ENCODE data around the gene CRTC3.
A peak's percentile ranks its signal among the peaks of the same experiment; 100 is the strongest.
"Not testable (repeated sequence)": the region's sequence is repeated elsewhere in the genome, so short reads cannot be mapped to it uniquely, and the experiment has no call there.

CRTC3 gene

DNA sequence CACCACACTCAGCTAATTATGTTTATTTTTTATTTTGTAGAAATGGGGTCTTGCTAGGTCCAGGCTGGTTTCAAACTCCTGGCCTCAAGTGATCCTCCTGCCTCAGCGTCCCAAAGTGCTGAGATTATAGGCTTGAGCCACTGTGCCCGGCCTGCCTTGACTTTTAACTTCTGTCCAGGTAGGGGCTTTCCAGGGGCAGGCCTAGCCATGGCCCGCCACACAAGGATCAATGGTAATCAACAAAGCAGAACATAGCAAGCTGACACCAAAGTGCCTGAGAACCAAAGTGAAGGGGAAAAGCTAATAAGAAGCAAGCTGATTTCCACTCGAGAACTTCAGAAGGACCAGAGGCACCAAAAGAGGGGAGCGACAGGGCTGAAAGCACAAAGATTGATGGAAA lies 9.4 kb upstream of the CRTC3 start:
- Histone ChIP-seq H3K4me1 (ENCODE audit: control insufficient read depth, insufficient read depth, low read length) (no peaks in the 10 kb centered on the region), H3K9ac (ENCODE audit: low read length) (no peak overlapping the region), H3K27ac (ENCODE audit: low read depth, low read length) (no peak overlapping the region), H3K27me3 (ENCODE audit: control insufficient read depth, insufficient read depth, low read length) (no peaks in the 10 kb centered on the region), H3K36me3 (ENCODE audit: control insufficient read depth, insufficient read depth, low read length) (no peaks in the 10 kb centered on the region), H3K9me3 (ENCODE audit: control insufficient read depth, insufficient read depth, low read depth, low read length) (no peaks in the 10 kb centered on the region), H3K4me3 (ENCODE audit: low read depth, low read length) (no peak overlapping the region)

- peaks cover 1% of the 10 kb centered on the region for H3K27me3 ChIP-seq (ENCODE audit: control insufficient read depth, insufficient read depth, low read length)
- H3K4me1 ChIP-seq (ENCODE audit: control insufficient read depth, insufficient read depth, low read length): no peaks in the 10 kb centered on the region
- H3K9me3 ChIP-seq (ENCODE audit: control insufficient read depth, insufficient read depth, low read depth, low read length): no peaks in the 10 kb centered on the region
- H3K27ac ChIP-seq (ENCODE audit: low read depth, low read length): no peak overlapping the region
- H3K4me3 ChIP-seq (ENCODE audit: low read depth, low read length): no peak overlapping the region
- H3K9ac ChIP-seq (ENCODE audit: low read length): no peak overlapping the region
- no peaks in the 10 kb centered on the region for H3K36me3 ChIP-seq (ENCODE audit: control insufficient read depth, insufficient read depth, low read length)
These were observed 6.3 kb upstream of the CRTC3 start for GRCh38 chr15:90523373-90523772.

GRCh38 chr15:90524018-90524803 lies 5.5 kb upstream of the CRTC3 start:
- not testable (repeated sequence) for H3K4me3 ChIP-seq (ENCODE audit: low read depth, low read length); H3K4me1 ChIP-seq (ENCODE audit: control insufficient read depth, insufficient read depth, low read length); H3K36me3 ChIP-seq (ENCODE audit: control insufficient read depth, insufficient read depth, low read length)

DNA sequence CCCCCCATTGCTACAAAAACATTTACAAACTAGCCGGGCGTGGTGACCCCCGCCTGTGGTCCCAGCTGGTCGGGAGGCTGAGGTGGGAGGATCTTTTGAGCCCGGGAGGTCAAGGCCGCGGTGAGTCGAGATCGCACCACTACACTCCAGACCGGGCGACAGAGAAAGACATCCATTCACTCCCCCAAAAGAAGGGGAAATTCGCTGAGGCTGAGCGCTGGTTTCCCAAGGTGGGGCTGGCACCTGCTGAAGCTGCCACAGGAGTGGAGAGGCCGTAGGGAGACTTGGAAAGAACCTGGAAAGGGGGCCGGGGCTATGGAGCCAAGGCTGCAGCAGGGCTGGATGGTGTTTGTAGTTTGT lies 732 bp upstream of the CRTC3 start:
- H3K4me1 ChIP-seq (ENCODE audit: control insufficient read depth, insufficient read depth, low read length): peaks cover 4% of the 10 kb centered on the region
- no peak overlapping the region for H3K9ac ChIP-seq (ENCODE audit: low read length)
- no peak overlapping the region for H3K27ac ChIP-seq (ENCODE audit: low read depth, low read length)
- no peaks in the 10 kb centered on the region for H3K36me3 ChIP-seq (ENCODE audit: control insufficient read depth, insufficient read depth, low read length)
- peaks cover 42% of the 10 kb centered on the region for H3K27me3 ChIP-seq (ENCODE audit: control insufficient read depth, insufficient read depth, low read length)
- H3K9me3 ChIP-seq (ENCODE audit: control insufficient read depth, insufficient read depth, low read depth, low read length): no peaks in the 10 kb centered on the region
- H3K4me3 ChIP-seq (ENCODE audit: low read depth, low read length): peak overlapping the region; percentile 68

More at GRCh38 chr15:90524018-90524803, 5.5 kb upstream of the CRTC3 start:
- not testable (repeated sequence) for H3K9ac ChIP-seq (ENCODE audit: low read length); H3K27me3 ChIP-seq (ENCODE audit: control insufficient read depth, insufficient read depth, low read length); H3K9me3 ChIP-seq (ENCODE audit: control insufficient read depth, insufficient read depth, low read depth, low read length); H3K27ac ChIP-seq (ENCODE audit: low read depth, low read length)

- peaks cover 42% of the 10 kb centered on the region for H3K27me3 ChIP-seq (ENCODE audit: control insufficient read depth, insufficient read depth, low read length)
- peak overlapping the region; percentile 45 for H3K9ac ChIP-seq (ENCODE audit: low read length)
- peaks cover 4% of the 10 kb centered on the region for H3K4me1 ChIP-seq (ENCODE audit: control insufficient read depth, insufficient read depth, low read length)
- peak overlapping the region; percentile 68 for H3K4me3 ChIP-seq (ENCODE audit: low read depth, low read length)
- H3K9me3 ChIP-seq (ENCODE audit: control insufficient read depth, insufficient read depth, low read depth, low read length): no peaks in the 10 kb centered on the region
- H3K27ac ChIP-seq (ENCODE audit: low read depth, low read length): no peak overlapping the region
- no peaks in the 10 kb centered on the region for H3K36me3 ChIP-seq (ENCODE audit: control insufficient read depth, insufficient read depth, low read length)
These were observed 728 bp downstream of the CRTC3 start for GRCh38 chr15:90530250-90531051.

- no peak overlapping the region for H3K27ac ChIP-seq (ENCODE audit: low read depth, low read length)
- no peak overlapping the region for H3K9ac ChIP-seq (ENCODE audit: low read length)
- H3K4me3 ChIP-seq (ENCODE audit: low read depth, low read length): peak overlapping the region; percentile 68
- H3K36me3 ChIP-seq (ENCODE audit: control insufficient read depth, insufficient read depth, low read length): no peaks in the 10 kb centered on the region
- peaks cover 4% of the 10 kb centered on the region for H3K4me1 ChIP-seq (ENCODE audit: control insufficient read depth, insufficient read depth, low read length)
- H3K27me3 ChIP-seq (ENCODE audit: control insufficient read depth, insufficient read depth, low read length): peaks cover 42% of the 10 kb centered on the region
- no peaks in the 10 kb centered on the region for H3K9me3 ChIP-seq (ENCODE audit: control insufficient read depth, insufficient read depth, low read depth, low read length)
These were observed 1.4 kb downstream of the CRTC3 start for GRCh38 chr15:90531147-90531546.

- Histone ChIP-seq H3K4me1 (ENCODE audit: control insufficient read depth, insufficient read depth, low read length) (peaks cover 6% of the 10 kb centered on the region; the same call in 1 of the 2 replicates), H3K4me3 (ENCODE audit: low read depth, low read length) (no peak overlapping the region), H3K9ac (ENCODE audit: low read length) (no peak overlapping the region), H3K27me3 (ENCODE audit: control insufficient read depth, insufficient read depth, low read length) (peaks cover 24% of the 10 kb centered on the region), H3K36me3 (ENCODE audit: control insufficient read depth, insufficient read depth, low read length) (no peaks in the 10 kb centered on the region), H3K9me3 (ENCODE audit: control insufficient read depth, insufficient read depth, low read depth, low read length) (no peaks in the 10 kb centered on the region), H3K27ac (ENCODE audit: low read depth, low read length) (no peak overlapping the region)
These were observed 5.5 kb downstream of the CRTC3 start for GRCh38 chr15:90535254-90535653.

GRCh38 chr15:90539789-90540188 lies 10.1 kb downstream of the CRTC3 start:
- Histone ChIP-seq H3K4me1 (ENCODE audit: control insufficient read depth, insufficient read depth, low read length) (peaks cover 6% of the 10 kb centered on the region; the same call in 1 of the 2 replicates), H3K9ac (ENCODE audit: low read length) (no peak overlapping the region), H3K9me3 (ENCODE audit: control insufficient read depth, insufficient read depth, low read depth, low read length) (no peaks in the 10 kb centered on the region), H3K36me3 (ENCODE audit: control insufficient read depth, insufficient read depth, low read length) (no peaks in the 10 kb centered on the region), H3K4me3 (ENCODE audit: low read depth, low read length) (no peak overlapping the region), H3K27me3 (ENCODE audit: control insufficient read depth, insufficient read depth, low read length) (no peaks in the 10 kb centered on the region), H3K27ac (ENCODE audit: low read depth, low read length) (no peak overlapping the region)

GRCh38 chr15:90540768-90541167 lies 11.0 kb downstream of the CRTC3 start:
- Histone ChIP-seq H3K27ac (ENCODE audit: low read depth, low read length) (no peak overlapping the region), H3K4me1 (ENCODE audit: control insufficient read depth, insufficient read depth, low read length) (peaks cover 6% of the 10 kb centered on the region; the same call in 1 of the 2 replicates), H3K36me3 (ENCODE audit: control insufficient read depth, insufficient read depth, low read length) (no peaks in the 10 kb centered on the region), H3K27me3 (ENCODE audit: control insufficient read depth, insufficient read depth, low read length) (no peaks in the 10 kb centered on the region), H3K9ac (ENCODE audit: low read length) (no peak overlapping the region), H3K4me3 (ENCODE audit: low read depth, low read length) (no peak overlapping the region), H3K9me3 (ENCODE audit: control insufficient read depth, insufficient read depth, low read depth, low read length) (no peaks in the 10 kb centered on the region)

DNA sequence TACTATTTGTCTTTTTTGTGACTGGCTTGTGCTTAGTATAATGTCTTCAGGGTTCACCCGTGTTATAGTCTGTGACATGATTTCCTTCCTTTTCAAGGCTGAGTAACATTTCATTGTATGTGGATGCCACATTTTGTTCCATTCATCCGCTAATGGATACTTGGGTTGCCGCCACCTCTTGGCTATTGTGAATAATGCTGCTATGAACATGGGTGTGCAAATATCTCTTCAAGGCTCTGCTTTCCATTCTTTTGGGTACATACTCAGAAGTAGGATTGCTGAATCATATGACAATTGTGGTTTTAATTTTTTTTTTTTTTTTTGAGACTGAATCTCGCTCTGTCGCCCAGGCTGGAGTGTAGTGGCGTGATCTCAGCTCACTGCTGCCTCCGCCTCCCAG lies 15.4 kb downstream of the CRTC3 start:
- Histone ChIP-seq H3K36me3 (ENCODE audit: control insufficient read depth, insufficient read depth, low read length) (no peaks in the 10 kb centered on the region), H3K9me3 (ENCODE audit: control insufficient read depth, insufficient read depth, low read depth, low read length) (no peaks in the 10 kb centered on the region), H3K9ac (ENCODE audit: low read length) (no peak overlapping the region), H3K4me3 (ENCODE audit: low read depth, low read length) (no peak overlapping the region), H3K4me1 (ENCODE audit: control insufficient read depth, insufficient read depth, low read length) (no peaks in the 10 kb centered on the region), H3K27ac (ENCODE audit: low read depth, low read length) (no peak overlapping the region), H3K27me3 (ENCODE audit: control insufficient read depth, insufficient read depth, low read length) (no peaks in the 10 kb centered on the region)

DNA sequence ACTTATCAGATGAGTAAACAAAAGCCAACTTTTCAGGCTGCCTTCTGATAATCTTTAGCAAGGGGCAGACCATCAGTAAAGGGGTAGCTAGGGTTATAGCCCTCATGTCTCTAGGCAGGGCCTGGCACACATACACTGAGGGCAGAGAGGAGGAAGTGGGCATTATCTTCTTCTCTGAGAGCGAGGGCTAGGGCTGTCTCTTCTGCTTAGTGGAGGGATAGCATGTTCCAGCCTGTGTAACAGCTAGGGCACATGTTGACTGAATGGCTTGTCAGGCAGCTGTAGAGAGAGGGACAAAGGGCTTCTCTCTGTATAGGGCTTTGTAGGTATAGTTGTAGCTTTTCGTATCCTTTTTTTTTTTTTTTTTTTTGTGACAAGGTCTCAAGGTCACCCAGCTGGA lies 17.8 kb downstream of the CRTC3 start:
- Histone ChIP-seq H3K9ac (ENCODE audit: low read length) (no peak overlapping the region), H3K36me3 (ENCODE audit: control insufficient read depth, insufficient read depth, low read length) (no peaks in the 10 kb centered on the region), H3K4me3 (ENCODE audit: low read depth, low read length) (no peak overlapping the region), H3K4me1 (ENCODE audit: control insufficient read depth, insufficient read depth, low read length) (no peaks in the 10 kb centered on the region), H3K27me3 (ENCODE audit: control insufficient read depth, insufficient read depth, low read length) (no peaks in the 10 kb centered on the region), H3K27ac (ENCODE audit: low read depth, low read length) (no peak overlapping the region), H3K9me3 (ENCODE audit: control insufficient read depth, insufficient read depth, low read depth, low read length) (no peaks in the 10 kb centered on the region)
